AG09319 (cell line): ENCODE data around the gene RBCK1.
"Not testable (repeated sequence)": the region's sequence is repeated elsewhere in the genome, so short reads cannot be mapped to it uniquely, and the experiment has no call there.

Experiments used
- DNase-seq: peaks from one replicate; pipeline ENCODE4 v3.0.0-alpha.2; 2010; ENCODE audit warnings: low read depth; ENCODE audit errors: extremely low read depth
- TF ChIP-seq, protein P1 (sequence below): IDR thresholded peaks from 2 replicates; pipeline ENCODE4 v1.5.1; 2011; ENCODE audit warnings: low read depth, mild to moderate bottlenecking, inconsistent platforms, low read length, moderate library complexity

The RBCK1 gene

DNA sequence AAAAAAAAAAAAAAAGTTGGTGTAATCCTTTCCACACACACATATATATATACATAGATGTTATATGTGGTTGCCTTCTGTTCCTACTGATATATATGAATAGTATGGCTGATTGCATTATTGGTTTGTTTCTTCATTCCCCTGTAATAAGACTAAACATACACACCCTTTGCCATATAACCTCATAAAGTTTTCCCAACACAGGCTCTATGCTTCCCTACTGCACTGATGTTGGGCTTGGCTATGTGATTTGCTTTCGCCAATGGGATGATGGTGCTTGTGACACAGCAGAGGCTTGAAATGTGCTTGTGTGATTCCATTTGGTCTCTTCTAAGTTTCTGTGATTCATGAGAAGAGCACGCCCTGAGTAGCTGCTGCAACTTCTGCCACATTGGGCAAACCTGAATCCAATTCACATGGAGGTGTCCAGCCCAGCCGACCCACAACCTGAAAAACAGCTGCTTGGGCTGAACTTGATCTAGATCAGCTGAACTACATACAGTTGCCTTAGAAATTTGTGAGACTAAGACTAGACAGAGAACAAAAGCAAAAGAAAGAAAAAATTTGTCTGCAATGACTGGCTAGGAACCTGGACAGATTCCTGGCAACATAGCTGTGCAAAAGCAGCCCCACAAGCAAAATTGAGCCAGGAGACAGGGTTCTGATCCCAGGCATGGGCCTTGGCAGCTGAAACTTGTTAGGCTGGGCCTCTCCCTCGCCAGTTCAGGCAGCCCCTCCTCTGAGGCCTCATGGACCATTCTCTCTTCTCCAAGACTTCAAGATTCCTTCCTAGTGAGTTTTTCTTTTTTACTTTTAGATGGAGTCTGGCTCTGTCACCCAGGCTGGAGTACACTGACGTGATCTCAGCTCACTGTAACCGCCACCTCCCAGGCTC, 67.6 kb downstream of the RBCK1 start:
- TF ChIP-seq, protein P1, sequence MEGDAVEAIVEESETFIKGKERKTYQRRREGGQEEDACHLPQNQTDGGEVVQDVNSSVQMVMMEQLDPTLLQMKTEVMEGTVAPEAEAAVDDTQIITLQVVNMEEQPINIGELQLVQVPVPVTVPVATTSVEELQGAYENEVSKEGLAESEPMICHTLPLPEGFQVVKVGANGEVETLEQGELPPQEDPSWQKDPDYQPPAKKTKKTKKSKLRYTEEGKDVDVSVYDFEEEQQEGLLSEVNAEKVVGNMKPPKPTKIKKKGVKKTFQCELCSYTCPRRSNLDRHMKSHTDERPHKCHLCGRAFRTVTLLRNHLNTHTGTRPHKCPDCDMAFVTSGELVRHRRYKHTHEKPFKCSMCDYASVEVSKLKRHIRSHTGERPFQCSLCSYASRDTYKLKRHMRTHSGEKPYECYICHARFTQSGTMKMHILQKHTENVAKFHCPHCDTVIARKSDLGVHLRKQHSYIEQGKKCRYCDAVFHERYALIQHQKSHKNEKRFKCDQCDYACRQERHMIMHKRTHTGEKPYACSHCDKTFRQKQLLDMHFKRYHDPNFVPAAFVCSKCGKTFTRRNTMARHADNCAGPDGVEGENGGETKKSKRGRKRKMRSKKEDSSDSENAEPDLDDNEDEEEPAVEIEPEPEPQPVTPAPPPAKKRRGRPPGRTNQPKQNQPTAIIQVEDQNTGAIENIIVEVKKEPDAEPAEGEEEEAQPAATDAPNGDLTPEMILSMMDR: no peak
- DNase-seq: no peak

DNA sequence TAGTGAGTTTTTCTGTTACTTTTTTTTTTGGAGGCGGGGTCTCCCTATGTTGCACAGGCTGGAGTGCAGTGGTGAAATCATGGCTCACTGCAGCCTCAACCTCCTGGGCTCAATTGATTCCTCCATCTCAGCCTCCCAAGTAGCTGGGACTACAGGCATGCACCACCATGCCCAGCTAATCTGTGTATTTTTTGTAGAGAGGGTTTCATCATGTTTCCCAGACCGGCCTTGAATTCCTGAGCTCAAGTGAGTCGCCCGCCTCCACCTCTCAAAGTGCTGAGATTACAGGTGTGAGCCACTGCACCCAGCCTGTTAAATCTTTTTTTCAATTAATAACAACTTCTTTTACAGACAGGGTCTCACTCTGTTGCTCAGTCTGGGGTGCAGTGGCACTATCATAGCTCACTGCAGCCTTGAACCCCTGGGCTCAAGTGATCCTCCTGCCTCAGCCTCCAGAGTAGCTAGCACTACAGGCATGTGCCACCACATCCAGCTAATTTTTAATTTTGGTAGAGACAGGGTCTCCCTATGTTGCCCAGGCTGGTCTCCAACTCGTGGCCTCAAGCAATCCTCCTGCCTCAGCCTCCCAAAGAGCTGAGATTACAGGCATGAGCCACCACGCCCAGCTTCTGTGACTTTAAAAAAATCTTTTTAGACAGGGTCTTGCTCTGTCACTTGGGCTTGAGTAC, 68.6 kb downstream of the RBCK1 start:
- not testable (repeated sequence) for DNase-seq

DNA sequence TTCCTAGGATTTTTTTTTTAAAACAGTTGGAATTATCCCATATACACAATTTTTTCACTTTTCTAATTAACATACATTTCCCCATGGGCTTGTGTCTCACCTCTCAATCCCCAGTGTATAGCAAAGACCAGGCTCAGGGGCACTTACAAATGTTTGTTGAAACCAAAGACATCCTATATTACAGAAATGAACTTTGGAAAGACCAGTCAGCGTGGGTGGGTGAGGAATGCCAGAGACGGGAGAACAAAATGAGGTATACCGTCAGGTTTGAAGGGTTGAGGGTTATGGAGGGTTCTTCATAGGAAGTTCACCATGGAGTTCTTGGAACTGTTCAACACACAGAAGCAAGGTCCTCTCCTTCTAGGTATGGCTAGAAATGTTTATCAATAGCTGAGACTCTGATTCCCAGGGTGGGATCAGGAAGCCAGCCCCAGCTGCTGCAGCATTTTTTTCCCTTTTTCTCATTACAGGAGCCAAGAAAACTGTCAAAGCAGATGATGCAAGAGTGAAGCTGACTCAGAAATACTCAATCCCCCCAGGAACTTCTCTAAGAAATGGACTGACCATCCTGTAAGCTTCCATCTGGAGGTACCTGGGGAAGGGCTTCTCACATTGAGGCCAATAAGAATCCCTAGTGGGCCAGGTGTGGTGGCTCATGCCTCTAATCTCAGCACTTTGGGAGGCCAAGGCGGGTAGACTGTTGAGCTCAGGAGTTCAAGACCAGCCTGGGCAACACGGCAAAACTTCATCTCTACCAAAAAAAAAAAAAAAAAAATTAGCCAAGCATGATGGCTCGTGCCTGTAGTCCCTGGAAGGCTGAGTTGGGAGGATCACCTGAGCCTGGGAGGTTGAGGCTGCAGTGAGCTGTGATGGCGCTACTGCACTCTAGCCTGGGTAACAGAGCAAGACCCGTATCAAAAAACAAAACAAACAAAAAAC, 70.2 kb downstream of the RBCK1 start:
- TF ChIP-seq, protein P1: no peak
- peak; percentile 22 for DNase-seq

- TF ChIP-seq, protein P1: peak; percentile 56
- DNase-seq: peak; percentile 30
These were observed 70.9 kb downstream of the RBCK1 start for GRCh38 chr20:478949-479429.

GRCh38 chr20:479487-479886, 71.4 kb downstream of the RBCK1 start:
- DNase-seq: no peak
- TF ChIP-seq, protein P1: no peak

- TF ChIP-seq, protein P1: no peak
- DNase-seq: no peak
These were observed 71.9 kb downstream of the RBCK1 start for GRCh38 chr20:480044-480443.

DNA sequence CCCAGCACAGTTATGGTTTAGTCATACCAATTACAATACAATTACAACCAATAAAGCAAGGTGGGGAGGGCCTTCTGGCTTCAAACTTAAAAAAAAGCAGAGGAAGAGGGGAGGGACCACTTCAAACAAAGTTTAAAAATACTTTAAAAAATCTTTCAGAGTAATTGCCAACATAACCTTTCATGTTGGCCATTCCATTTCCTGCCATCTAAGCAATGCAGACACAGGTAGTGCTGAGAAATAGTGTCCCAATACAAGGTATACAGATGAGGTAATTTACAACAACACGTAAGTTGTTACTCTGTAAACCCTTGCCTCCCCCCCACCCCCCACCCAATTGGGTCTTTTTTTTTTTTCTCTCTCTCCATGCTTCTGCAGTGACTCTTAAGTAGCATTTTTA, 73.1 kb downstream of the RBCK1 start:
- TF ChIP-seq, protein P1: no peak
- DNase-seq: no peak
